Hepatocyte (in vitro differentiated cells): Measurements from ENCODE around the gene PLPP1.

ENCODE experiments used
- CTCF ChIP-seq: fragments of 200-600 bp; sonication (generic); IDR thresholded peaks from 2 replicates; pipeline ENCODE4 v1.5.1; 2016; ENCODE audit warnings: antibody characterized with exemption, mild to moderate bottlenecking; ENCODE audit not compliant: poor library complexity
- EZH2 ChIP-seq: fragments of 200-600 bp; sonication (generic); IDR thresholded peaks from 2 replicates; pipeline ENCODE4 v1.6.1; 2016; ENCODE audit warnings: antibody characterized with exemption, mild to moderate bottlenecking, borderline replicate concordance

GRCh38 chr5:55407984-55408383 lies 126.8 kb downstream of the PLPP1 start:
- TF ChIP-seq CTCF: no peak
- no peak for TF ChIP-seq EZH2
